HFFc6 (cell line): Measurements from ENCODE around the gene JAK1. TPM values are rescaled to one million over a fixed set of nuclear protein-coding genes. Genes with fewer than 3 reads are reported as not detected.

ENCODE experiments used
- DNase-seq: peaks from one replicate; pipeline ENCODE4 v3.0.0-alpha.2; 2018
- H3K27ac Mint-ChIP-seq: 2 replicates; pipeline ENCODE4 v1.8.0; 2020; ENCODE audit warnings: mild to moderate bottlenecking, mixed read lengths
- H3K27me3 Mint-ChIP-seq: 2 replicates; pipeline ENCODE4 v1.8.0; 2021; ENCODE audit warnings: mild to moderate bottlenecking, moderate library complexity, mixed read lengths; ENCODE audit not compliant: insufficient read depth
- H3K36me3 Mint-ChIP-seq: 2 replicates; pipeline ENCODE4 v1.8.0; 2021; ENCODE audit warnings: low read depth, mixed read lengths
- H3K4me1 Mint-ChIP-seq: 2 replicates; pipeline ENCODE4 v1.8.0; 2020; ENCODE audit warnings: low read depth, mixed read lengths
- H3K4me3 Mint-ChIP-seq: 2 replicates; pipeline ENCODE4 v1.8.0; 2020; ENCODE audit warnings: mild to moderate bottlenecking, moderate library complexity, mixed read lengths
- H3K9me3 Mint-ChIP-seq: 2 replicates; pipeline ENCODE4 v1.8.0; 2020; ENCODE audit warnings: mild to moderate bottlenecking, mixed read lengths
- total RNA-seq, 6 experiments: library from RNA; stranded (reverse); fragmentation: NEBNext Ultra II Directional; extraction: Animal tissue kit (Norgen Biotek cat#: 25700); gene quantifications; 2 replicates in 1 of 6; 3 replicates in 5 of 6; pipeline ENCODE4 v1.2.3, GENCODE V29; 2021
- TF ChIP-seq, protein P1 (sequence below): fragments of 200-600 bp; sonication (generic); IDR thresholded peaks from 2 replicates; pipeline ENCODE4 v1.5.0; 2021; ENCODE audit warnings: antibody characterized with exemption, mild to moderate bottlenecking

JAK1 gene
- total RNA-seq, 6 experiments from 2014 or later: 90.0 to 104 (median 98.3) TPM

DNA sequence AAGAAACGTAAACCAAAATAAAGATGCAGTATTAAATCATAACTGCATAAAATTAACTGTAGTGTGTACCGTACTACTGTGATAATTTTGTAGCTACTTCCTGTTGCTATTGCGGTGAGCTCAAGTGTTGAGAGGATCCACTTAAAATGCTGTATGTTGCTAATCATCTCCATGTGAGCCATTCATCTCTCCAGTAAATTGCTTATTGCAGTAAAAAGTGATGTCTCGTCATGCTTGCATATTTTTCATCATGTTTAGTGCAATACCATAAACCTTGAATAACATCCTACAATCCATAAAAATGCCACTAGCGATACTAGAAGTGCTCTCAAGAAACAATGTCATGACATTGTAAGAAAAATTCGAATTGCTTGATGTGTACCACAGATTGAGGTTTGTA lies 155.2 kb downstream of the JAK1 start:
- no peaks in the 10 kb centered on the region for H3K27me3 Mint-ChIP-seq
- no peak for DNase-seq
- no peak overlapping the region for H3K27ac Mint-ChIP-seq
- no peaks in the 10 kb centered on the region for H3K36me3 Mint-ChIP-seq
- TF ChIP-seq, protein P1, sequence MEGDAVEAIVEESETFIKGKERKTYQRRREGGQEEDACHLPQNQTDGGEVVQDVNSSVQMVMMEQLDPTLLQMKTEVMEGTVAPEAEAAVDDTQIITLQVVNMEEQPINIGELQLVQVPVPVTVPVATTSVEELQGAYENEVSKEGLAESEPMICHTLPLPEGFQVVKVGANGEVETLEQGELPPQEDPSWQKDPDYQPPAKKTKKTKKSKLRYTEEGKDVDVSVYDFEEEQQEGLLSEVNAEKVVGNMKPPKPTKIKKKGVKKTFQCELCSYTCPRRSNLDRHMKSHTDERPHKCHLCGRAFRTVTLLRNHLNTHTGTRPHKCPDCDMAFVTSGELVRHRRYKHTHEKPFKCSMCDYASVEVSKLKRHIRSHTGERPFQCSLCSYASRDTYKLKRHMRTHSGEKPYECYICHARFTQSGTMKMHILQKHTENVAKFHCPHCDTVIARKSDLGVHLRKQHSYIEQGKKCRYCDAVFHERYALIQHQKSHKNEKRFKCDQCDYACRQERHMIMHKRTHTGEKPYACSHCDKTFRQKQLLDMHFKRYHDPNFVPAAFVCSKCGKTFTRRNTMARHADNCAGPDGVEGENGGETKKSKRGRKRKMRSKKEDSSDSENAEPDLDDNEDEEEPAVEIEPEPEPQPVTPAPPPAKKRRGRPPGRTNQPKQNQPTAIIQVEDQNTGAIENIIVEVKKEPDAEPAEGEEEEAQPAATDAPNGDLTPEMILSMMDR: no peak
- H3K4me1 Mint-ChIP-seq: no peaks in the 10 kb centered on the region
- no peak overlapping the region for H3K4me3 Mint-ChIP-seq
- no peaks in the 10 kb centered on the region for H3K9me3 Mint-ChIP-seq

DNA sequence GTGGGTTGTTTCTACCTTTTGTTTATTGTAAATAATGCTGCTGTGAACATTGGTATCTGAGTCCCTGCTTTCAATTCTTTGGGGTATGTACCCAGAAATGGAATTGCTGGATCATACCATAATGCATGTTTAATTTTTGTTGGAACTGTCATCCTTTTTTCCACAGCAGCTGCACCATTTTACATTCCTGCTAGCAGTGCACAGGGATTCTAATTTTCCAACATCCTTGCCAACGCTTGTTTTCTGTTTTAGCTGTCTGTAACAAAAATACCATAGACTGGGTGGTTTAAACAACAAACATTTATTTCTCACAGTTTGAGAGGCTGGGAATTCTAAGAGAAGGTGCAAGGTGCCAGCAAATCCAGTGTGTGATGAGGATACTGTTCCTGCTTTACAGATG lies 156.3 kb downstream of the JAK1 start:
- TF ChIP-seq, protein P1: no peak
- Mint-ChIP-seq H3K4me1 (no peaks in the 10 kb centered on the region), H3K9me3 (no peaks in the 10 kb centered on the region), H3K27me3 (no peaks in the 10 kb centered on the region), H3K4me3 (no peak overlapping the region), H3K36me3 (no peaks in the 10 kb centered on the region), H3K27ac (no peak overlapping the region)
- no peak for DNase-seq

DNA sequence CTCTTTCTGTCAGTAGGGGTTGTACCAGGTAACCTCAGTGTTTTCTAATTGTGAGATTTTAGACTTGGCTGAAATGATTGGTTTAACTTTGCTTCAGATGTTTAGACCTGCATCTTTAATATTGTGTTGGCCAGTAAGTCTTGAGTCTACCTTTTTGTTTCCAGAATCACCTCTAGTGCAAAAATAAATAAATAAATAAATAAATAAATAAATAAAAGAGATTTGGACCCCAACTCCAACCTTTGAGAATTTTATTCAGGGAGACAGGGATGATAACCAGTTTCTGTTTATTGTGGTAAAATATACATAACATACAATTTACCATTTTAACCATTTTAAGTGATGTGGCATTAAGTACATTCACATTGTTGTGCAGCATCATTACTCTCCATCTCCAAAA lies 157.0 kb downstream of the JAK1 start:
- Mint-ChIP-seq H3K36me3 (no peaks in the 10 kb centered on the region), H3K4me3 (no peak overlapping the region), H3K27ac (no peak overlapping the region), H3K9me3 (no peaks in the 10 kb centered on the region), H3K27me3 (no peaks in the 10 kb centered on the region), H3K4me1 (no peaks in the 10 kb centered on the region)
- DNase-seq: no peak
- TF ChIP-seq, protein P1: no peak

DNA sequence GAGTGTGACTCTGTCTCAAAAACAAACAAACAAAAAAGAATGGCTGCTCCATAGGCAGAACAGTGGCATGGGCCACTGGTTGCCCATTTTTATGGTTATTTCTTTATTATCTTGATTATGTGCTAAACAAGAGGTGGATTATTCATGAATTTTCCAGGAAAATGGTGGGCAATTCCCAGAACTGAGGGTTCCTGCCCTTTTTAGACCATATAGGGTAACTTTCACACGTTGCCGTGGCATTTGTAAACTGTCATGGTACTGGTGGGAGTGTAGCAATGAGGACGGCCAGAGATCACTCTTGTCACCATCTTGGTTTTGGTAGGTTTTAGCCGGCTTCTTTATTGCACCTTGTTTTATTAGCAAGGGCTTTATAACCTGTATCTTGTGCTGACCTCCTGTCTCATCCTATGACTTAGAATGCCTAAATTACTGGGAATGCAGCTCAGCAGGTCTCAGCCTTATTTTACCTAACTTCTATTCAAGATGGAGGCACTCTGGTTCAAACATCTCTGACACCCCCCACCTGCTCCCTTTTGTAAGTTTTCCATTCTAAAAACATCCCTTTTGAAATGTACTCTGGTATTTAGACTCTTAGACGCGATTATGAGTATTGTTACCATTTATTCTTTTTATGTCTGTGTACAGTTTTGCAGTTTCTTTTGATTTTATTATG lies 164.4 kb downstream of the JAK1 start:
- no peaks in the 10 kb centered on the region for H3K36me3 Mint-ChIP-seq
- H3K27me3 Mint-ChIP-seq: no peaks in the 10 kb centered on the region; the same call in 1 of the 2 replicates
- no peaks in the 10 kb centered on the region for H3K9me3 Mint-ChIP-seq
- no peak for DNase-seq
- no peak overlapping the region for H3K27ac Mint-ChIP-seq
- TF ChIP-seq, protein P1: no peak
- H3K4me1 Mint-ChIP-seq: no peaks in the 10 kb centered on the region
- H3K4me3 Mint-ChIP-seq: no peak overlapping the region

DNA sequence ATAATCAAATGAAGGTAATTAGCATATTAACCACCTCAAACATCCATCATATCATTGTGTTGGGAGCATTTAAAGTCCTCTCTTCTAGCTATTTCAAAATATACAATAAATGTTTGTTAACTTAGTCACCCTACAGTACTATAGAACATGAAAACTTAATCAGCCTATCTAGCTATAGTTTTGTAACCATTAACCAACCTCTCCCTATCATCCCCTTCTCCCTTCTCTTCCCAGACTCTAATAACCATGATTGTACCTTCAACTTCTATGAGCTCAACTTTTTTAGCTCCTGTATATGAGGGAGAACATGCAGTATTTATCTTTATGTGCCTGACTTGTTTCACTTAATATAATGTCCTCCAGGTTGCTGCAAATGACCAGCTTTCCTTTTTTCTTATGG lies 167.5 kb downstream of the JAK1 start:
- H3K4me3 Mint-ChIP-seq: no peak overlapping the region
- TF ChIP-seq, protein P1: no peak
- H3K36me3 Mint-ChIP-seq: no peaks in the 10 kb centered on the region
- no peaks in the 10 kb centered on the region for H3K27me3 Mint-ChIP-seq
- no peak for DNase-seq
- no peak overlapping the region for H3K27ac Mint-ChIP-seq
- H3K9me3 Mint-ChIP-seq: no peaks in the 10 kb centered on the region
- H3K4me1 Mint-ChIP-seq: no peaks in the 10 kb centered on the region
